Smooth muscle cell (in vitro differentiated cells): Measurements from ENCODE around the gene KHDRBS1. TPM values are rescaled to one million over a fixed set of nuclear protein-coding genes. Genes with fewer than 3 reads are reported as not detected.

Experiments used
- DNase-seq: peaks from one replicate; lab custom pipeline; 2025; ENCODE audit not compliant: unreplicated experiment; lab: John Stamatoyannopoulos, UW
- H2AFZ ChIP-seq: fragments of 200-600 bp; sonication (generic); 2 replicates; pipeline ENCODE4 v1.6.0; 2016; ENCODE audit warnings: antibody characterized with exemption, low read depth, mild to moderate bottlenecking
- H3F3A ChIP-seq: fragments of 200-600 bp; sonication (generic); 2 replicates; pipeline ENCODE4 v1.6.0; 2017; ENCODE audit warnings: antibody characterized with exemption, low read depth
- H3K27ac ChIP-seq: fragments of 200-600 bp; sonication (generic); 2 replicates; pipeline ENCODE4 v1.5.1; 2016; ENCODE audit warnings: low read depth, mild to moderate bottlenecking
- H3K27me3 ChIP-seq: fragments of 200-600 bp; sonication (generic); 2 replicates; pipeline ENCODE4 v1.6.1; 2016; ENCODE audit warnings: low read depth, mild to moderate bottlenecking
- H3K36me3 ChIP-seq: fragments of 200-600 bp; sonication (generic); 2 replicates; pipeline ENCODE4 v1.5.1; 2016; ENCODE audit warnings: low read depth
- H3K4me1 ChIP-seq: fragments of 200-600 bp; sonication (generic); 2 replicates; pipeline ENCODE4 v1.5.1; 2016; ENCODE audit warnings: low read depth
- H3K4me2 ChIP-seq: fragments of 200-600 bp; sonication (generic); 2 replicates; pipeline ENCODE4 v1.6.0; 2016; ENCODE audit warnings: mild to moderate bottlenecking
- H3K4me3 ChIP-seq: fragments of 200-600 bp; sonication (generic); 2 replicates; pipeline ENCODE4 v1.5.1; 2016; ENCODE audit warnings: mild to moderate bottlenecking
- H3K79me2 ChIP-seq: fragments of 200-600 bp; sonication (generic); 2 replicates; pipeline ENCODE4 v1.6.0; 2016; ENCODE audit warnings: low read depth, mild to moderate bottlenecking
- H3K9ac ChIP-seq: fragments of 200-600 bp; sonication (generic); 2 replicates; pipeline ENCODE4 v1.6.0; 2016; ENCODE audit warnings: low read depth
- H3K9me3 ChIP-seq: fragments of 200-600 bp; sonication (generic); replicated peaks from 2 replicates; pipeline ENCODE4 v1.5.1; 2016; ENCODE audit warnings: low read depth
- H4K20me1 ChIP-seq: fragments of 200-600 bp; sonication (generic); 2 replicates; pipeline ENCODE4 v1.6.0; 2016; ENCODE audit warnings: low read depth
- CTCF ChIP-seq: fragments of 200-600 bp; sonication (generic); IDR thresholded peaks from 2 replicates; pipeline ENCODE4 v1.5.1; 2017; ENCODE audit warnings: borderline replicate concordance, mild to moderate bottlenecking, antibody characterized with exemption; ENCODE audit not compliant: insufficient read depth, poor library complexity, severe bottlenecking
- WGBS: methylation state at CpG from one replicate; pipeline ENCODE4 v1.1.7; 2016; ENCODE audit warnings: low lambda C conversion rate; 5-methylcytosine and 5-hydroxymethylcytosine counted together
- polyA plus RNA-seq: library from polyadenylated mRNA; unstranded; fragments of >200 nt; fragmentation: Nextera tagmentation; extraction: Ambion mirVana; gene quantifications from 2 replicates; pipeline ENCODE4 v1.2.1, GENCODE V29; 2016
- total RNA-seq: library from RNA; depleted of rRNA; stranded (reverse); fragments of >200 nt; gene quantifications from 2 replicates; pipeline ENCODE4 v1.2.3, GENCODE V29; 2014

The KHDRBS1 gene
- total and polyA plus RNA-seq, 2 experiments from 2014 or later: 80.4 to 85.0 TPM

- Histone ChIP-seq H3K36me3 (no peaks in the 10 kb centered on the region), H3K27ac (no peak overlapping the region)
- 91% methylated on average over 2 of the region's 2 CpGs for whole genome bisulfite sequencing
Observed at GRCh38 chr1:31981456-31981839, 32.2 kb upstream of the KHDRBS1 start.

GRCh38 chr1:31981972-31982371 is 31.7 kb upstream of the KHDRBS1 start:
- H2AFZ ChIP-seq: no peak overlapping the region
- 65% methylated on average over 3 of the region's 3 CpGs for WGBS
- DNase-seq: no peak

More at GRCh38 chr1:31981456-31981839, 32.2 kb upstream of the KHDRBS1 start:
- H3K4me1 ChIP-seq: no peaks in the 10 kb centered on the region
- H4K20me1 ChIP-seq: no peaks in the 10 kb centered on the region
- H3K4me2 ChIP-seq: no peak overlapping the region
- H3F3A ChIP-seq: peaks cover 4% of the 10 kb centered on the region
- no peak for DNase-seq
- H3K79me2 ChIP-seq: no peaks in the 10 kb centered on the region
- TF ChIP-seq CTCF: no peak
- H3K9ac ChIP-seq: no peak overlapping the region
- no peaks in the 10 kb centered on the region for H3K27me3 ChIP-seq
- no peak overlapping the region for H3K4me3 ChIP-seq
- no peaks in the 10 kb centered on the region for H3K9me3 ChIP-seq
- no peak overlapping the region for H2AFZ ChIP-seq

GRCh38 chr1:31984419-31985347 is 29.0 kb upstream of the KHDRBS1 start:
- 86% methylated on average over 6 of the region's 6 CpGs for WGBS
- no peaks in the 10 kb centered on the region for H3K36me3 ChIP-seq
- DNase-seq: no peak
- no peaks in the 10 kb centered on the region for H3K27me3 ChIP-seq
- peaks cover 4% of the 10 kb centered on the region for H3F3A ChIP-seq
- H3K9me3 ChIP-seq: no peaks in the 10 kb centered on the region
- no peak overlapping the region for H3K27ac ChIP-seq
- no peaks in the 10 kb centered on the region for H3K4me1 ChIP-seq
- H3K4me3 ChIP-seq: no peak overlapping the region
- H4K20me1 ChIP-seq: no peaks in the 10 kb centered on the region
- H2AFZ ChIP-seq: peak overlapping the region; percentile 65
- H3K79me2 ChIP-seq: no peaks in the 10 kb centered on the region
- TF ChIP-seq CTCF: no peak
- no peak overlapping the region for H3K9ac ChIP-seq
- H3K4me2 ChIP-seq: no peak overlapping the region

More at GRCh38 chr1:31981972-31982371, 31.7 kb upstream of the KHDRBS1 start:
- Histone ChIP-seq H3F3A (peaks cover 4% of the 10 kb centered on the region), H3K4me1 (no peaks in the 10 kb centered on the region), H3K79me2 (no peaks in the 10 kb centered on the region), H3K4me2 (no peak overlapping the region), H3K27me3 (no peaks in the 10 kb centered on the region), H3K9me3 (no peaks in the 10 kb centered on the region), H3K36me3 (no peaks in the 10 kb centered on the region), H3K27ac (no peak overlapping the region), H3K9ac (no peak overlapping the region), H4K20me1 (no peaks in the 10 kb centered on the region), H3K4me3 (no peak overlapping the region)
- TF ChIP-seq CTCF: no peak
